ENCODE measurements around the gene RANBP1.

The RANBP1 gene

DNA sequence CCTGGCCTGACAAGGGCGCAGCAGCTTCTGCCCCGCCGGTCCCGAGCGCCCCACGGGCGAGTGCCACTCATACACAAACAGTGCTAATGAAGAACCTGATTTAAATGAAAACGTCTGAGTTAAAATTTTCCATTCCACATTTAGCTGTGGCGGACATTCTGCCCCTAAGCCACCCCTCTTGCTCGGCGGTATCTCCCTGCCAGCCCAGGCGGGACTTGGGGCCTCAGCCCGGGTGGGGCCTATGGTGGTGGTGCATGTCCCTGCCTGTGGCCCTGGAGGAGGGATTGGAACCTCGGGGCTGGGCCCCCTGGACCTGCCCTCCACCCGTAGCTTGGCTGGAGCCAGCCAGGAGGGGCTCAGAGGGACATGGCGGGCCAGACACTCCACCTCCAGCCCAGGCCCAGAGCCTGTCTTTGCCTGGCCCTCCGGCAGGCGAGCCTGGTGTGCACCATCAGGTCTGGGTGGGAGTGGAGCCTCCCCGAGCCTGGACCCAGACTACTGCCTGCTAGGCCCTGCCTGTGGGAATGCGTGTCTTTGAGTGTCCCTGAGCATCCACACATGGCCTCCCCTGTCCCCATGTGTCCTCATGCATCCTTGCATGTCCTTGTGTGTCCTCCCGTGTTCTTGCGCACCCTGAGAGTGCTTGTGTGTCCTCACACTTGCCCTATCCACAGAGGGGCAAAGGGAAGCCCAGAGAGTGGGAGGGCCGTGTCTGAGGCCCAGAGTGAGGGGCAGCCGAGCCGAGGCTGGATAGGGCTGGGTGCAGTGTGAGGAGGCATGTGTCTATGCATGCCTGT lies 20.1 kb downstream of the RANBP1 start:
- H3K27me3 ChIP-seq (replicated peaks; ENCODE audit: control insufficient read depth, insufficient read depth, low read length), result no peaks in the 10 kb centered on the region
- TF ChIP-seq, protein P1, sequence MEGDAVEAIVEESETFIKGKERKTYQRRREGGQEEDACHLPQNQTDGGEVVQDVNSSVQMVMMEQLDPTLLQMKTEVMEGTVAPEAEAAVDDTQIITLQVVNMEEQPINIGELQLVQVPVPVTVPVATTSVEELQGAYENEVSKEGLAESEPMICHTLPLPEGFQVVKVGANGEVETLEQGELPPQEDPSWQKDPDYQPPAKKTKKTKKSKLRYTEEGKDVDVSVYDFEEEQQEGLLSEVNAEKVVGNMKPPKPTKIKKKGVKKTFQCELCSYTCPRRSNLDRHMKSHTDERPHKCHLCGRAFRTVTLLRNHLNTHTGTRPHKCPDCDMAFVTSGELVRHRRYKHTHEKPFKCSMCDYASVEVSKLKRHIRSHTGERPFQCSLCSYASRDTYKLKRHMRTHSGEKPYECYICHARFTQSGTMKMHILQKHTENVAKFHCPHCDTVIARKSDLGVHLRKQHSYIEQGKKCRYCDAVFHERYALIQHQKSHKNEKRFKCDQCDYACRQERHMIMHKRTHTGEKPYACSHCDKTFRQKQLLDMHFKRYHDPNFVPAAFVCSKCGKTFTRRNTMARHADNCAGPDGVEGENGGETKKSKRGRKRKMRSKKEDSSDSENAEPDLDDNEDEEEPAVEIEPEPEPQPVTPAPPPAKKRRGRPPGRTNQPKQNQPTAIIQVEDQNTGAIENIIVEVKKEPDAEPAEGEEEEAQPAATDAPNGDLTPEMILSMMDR (IDR thresholded peaks at IDR 0.05; ENCODE audit: insufficient read depth, low read length, poor library complexity, severe bottlenecking), result no peak
- H3K36me3 ChIP-seq (ENCODE audit: control insufficient read depth, insufficient read depth, low read length), result peaks cover 1% of the 10 kb centered on the region
- H3K4me3 ChIP-seq (replicated peaks; ENCODE audit: low read depth, low read length), result no peak overlapping the region
- DNase-seq (ENCODE audit: extremely low read depth, insufficient read length), result no peak

DNA sequence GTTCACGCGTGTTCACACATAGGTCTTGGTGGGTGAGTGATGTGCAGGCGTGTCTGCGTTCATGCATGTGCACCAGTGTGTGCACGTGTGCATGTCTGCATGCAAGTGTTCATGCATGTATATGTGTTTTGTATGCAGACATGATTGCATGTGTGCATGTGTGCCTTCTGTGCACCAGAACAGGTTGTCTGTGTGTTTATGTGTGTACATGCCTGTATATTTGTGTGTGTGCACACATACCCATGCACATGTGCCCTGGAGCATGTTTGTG lies 20.6 kb downstream of the RANBP1 start:
- TF ChIP-seq, protein P1 (IDR thresholded peaks at IDR 0.05; ENCODE audit: insufficient read depth, low read length, poor library complexity, severe bottlenecking), result no peak
- Histone ChIP-seq H3K27me3 (replicated peaks; ENCODE audit: control insufficient read depth, insufficient read depth, low read length) (no peaks in the 10 kb centered on the region), H3K36me3 (ENCODE audit: control insufficient read depth, insufficient read depth, low read length) (peaks cover 1% of the 10 kb centered on the region), H3K4me3 (replicated peaks; ENCODE audit: low read depth, low read length) (no peak overlapping the region)
- DNase-seq (ENCODE audit: extremely low read depth, insufficient read length), result no peak

DNA sequence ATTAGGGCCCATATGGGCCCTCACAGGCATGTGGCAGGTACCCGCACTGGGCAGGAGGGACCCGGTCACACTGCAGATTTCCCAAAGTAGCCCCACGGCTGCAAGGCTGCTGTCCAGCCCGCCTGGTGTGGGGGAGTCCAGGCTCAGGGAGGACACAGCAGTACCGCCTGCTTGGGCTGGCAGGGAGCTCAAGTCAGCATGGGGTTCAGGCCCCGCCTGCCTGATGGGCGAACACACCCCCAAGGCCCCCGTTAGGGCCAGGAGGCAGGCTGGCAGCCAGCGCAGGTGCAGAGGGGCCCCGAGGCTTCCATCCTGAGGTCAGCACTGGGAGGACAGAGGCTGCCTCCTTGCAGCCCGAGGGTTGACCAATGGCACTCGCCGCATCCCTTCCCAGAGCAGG lies 21.2 kb downstream of the RANBP1 start:
- TF ChIP-seq, protein P1 (IDR thresholded peaks at IDR 0.05; ENCODE audit: insufficient read depth, low read length, poor library complexity, severe bottlenecking), result no peak
- peaks cover 1% of the 10 kb centered on the region for H3K36me3 ChIP-seq (ENCODE audit: control insufficient read depth, insufficient read depth, low read length)
- no peak overlapping the region for H3K4me3 ChIP-seq (replicated peaks; ENCODE audit: low read depth, low read length)
- no peak for DNase-seq (ENCODE audit: extremely low read depth, insufficient read length)
- no peaks in the 10 kb centered on the region for H3K27me3 ChIP-seq (replicated peaks; ENCODE audit: control insufficient read depth, insufficient read depth, low read length)

DNA sequence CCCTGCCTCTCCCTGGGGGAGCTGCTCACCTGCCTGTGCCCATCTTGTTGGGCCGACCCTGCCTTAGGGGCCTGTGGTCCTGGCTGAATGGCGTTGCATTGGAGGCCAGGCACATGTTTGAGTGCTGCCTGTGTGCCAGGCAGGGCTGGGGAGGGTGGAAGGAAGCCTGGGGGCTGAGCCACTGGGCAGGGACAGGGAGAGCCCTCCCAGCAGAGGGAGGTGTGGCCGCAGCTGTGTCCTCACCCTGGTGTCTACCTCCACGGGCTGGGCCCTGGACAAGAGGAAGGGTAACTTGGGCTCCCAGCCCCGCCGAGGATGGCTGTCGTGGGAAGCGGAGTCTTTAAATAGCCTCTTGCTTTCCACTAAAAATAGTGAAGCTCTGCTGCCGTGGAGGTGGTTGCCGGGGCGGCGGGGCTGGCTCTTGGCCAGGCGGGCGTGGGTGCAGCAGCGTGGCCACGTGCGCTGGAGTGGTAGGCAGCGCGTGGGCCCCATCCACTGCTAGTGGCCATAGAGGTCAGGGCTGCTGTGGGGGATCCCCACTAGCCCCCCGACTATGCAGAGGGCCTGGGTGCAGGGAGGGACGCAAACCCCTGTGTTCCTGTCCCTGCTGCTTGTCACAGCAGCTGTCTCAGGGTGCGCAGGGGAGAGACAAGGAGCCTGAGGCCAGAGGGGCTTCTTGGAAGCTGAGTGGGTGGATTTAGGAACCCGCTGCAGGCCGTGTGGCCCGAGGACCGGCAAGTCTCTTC lies 21.9 kb downstream of the RANBP1 start:
- no peaks in the 10 kb centered on the region for H3K27me3 ChIP-seq (replicated peaks; ENCODE audit: control insufficient read depth, insufficient read depth, low read length)
- TF ChIP-seq, protein P1 (IDR thresholded peaks at IDR 0.05; ENCODE audit: insufficient read depth, low read length, poor library complexity, severe bottlenecking), result no peak
- DNase-seq (ENCODE audit: extremely low read depth, insufficient read length), result no peak
- peaks cover 1% of the 10 kb centered on the region for H3K36me3 ChIP-seq (ENCODE audit: control insufficient read depth, insufficient read depth, low read length)
- no peak overlapping the region for H3K4me3 ChIP-seq (replicated peaks; ENCODE audit: low read depth, low read length)

DNA sequence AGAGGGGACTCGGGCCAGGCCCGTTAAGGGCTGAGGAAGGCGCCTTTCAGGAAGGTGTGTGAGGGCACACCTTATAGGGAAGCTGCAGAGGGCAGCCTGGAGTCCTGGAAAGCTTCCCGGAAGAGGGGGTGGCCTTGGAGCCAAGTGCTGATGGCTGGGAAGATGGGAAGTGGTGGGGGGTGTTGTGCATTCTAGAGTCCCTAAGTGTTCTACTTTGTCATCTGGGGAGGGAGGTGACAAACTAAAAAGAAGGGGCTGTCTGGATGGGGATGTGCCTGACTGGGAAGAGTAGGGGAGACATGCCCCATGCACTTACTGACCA lies 22.5 kb downstream of the RANBP1 start:
- TF ChIP-seq, protein P1 (IDR thresholded peaks at IDR 0.05; ENCODE audit: insufficient read depth, low read length, poor library complexity, severe bottlenecking), result no peak
- no peak for DNase-seq (ENCODE audit: extremely low read depth, insufficient read length)
- peaks cover 1% of the 10 kb centered on the region for H3K36me3 ChIP-seq (ENCODE audit: control insufficient read depth, insufficient read depth, low read length)
- H3K27me3 ChIP-seq (replicated peaks; ENCODE audit: control insufficient read depth, insufficient read depth, low read length), result no peaks in the 10 kb centered on the region
- H3K4me3 ChIP-seq (replicated peaks; ENCODE audit: low read depth, low read length), result no peak overlapping the region

Measured in GM06990 (cell line).